A673 (cell line): ENCODE measurements around the gene TPI1.

ENCODE experiments used
- EZH2 ChIP-seq: fragments of 200-600 bp; sonication (generic); IDR thresholded peaks from 2 replicates; pipeline ENCODE4 v1.6.1; 2017; ENCODE audit warnings: borderline replicate concordance, low read depth, mild to moderate bottlenecking, mixed read lengths, antibody characterized with exemption, low read length; ENCODE audit not compliant: poor library complexity, severe bottlenecking
- TF ChIP-seq, protein P1 (sequence below): fragments of 300-800, 200-600 bp; sonication (generic); conservative IDR thresholded peaks from 2 replicates; pipeline ENCODE4 v1.5.1; 2017; ENCODE audit warnings: low read depth, mild to moderate bottlenecking, antibody characterized with exemption, low read length, moderate library complexity, mixed read lengths

DNA sequence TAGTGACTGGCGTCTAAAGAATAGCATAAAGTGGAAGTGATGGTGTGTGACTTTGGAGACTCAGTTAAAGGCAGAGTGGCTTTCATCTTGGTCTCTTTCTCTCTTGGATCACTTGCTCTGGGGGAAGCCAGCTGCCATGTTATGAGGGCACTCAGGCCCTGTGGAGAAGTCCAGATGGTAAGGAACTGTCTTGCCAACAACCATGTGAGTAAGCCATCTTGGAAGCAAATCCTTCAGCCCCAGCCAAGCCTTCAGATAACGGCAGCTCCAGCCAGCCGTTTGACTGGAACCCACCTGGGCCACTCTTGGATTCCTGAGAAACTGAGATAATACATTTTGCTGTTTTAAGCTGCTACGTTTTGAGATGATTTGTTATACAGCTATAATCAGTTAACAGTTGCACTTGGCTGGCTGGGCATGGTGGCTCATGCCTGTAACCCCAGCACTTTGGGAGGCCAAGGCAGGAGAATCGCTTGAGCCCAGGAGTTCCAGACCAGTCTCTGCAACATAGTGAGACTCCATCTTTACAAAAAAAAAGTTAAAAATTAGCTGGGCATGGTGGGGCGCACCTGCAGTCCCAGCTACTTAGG, 29.6 kb downstream of the TPI1 start:
- TF ChIP-seq, protein P1, sequence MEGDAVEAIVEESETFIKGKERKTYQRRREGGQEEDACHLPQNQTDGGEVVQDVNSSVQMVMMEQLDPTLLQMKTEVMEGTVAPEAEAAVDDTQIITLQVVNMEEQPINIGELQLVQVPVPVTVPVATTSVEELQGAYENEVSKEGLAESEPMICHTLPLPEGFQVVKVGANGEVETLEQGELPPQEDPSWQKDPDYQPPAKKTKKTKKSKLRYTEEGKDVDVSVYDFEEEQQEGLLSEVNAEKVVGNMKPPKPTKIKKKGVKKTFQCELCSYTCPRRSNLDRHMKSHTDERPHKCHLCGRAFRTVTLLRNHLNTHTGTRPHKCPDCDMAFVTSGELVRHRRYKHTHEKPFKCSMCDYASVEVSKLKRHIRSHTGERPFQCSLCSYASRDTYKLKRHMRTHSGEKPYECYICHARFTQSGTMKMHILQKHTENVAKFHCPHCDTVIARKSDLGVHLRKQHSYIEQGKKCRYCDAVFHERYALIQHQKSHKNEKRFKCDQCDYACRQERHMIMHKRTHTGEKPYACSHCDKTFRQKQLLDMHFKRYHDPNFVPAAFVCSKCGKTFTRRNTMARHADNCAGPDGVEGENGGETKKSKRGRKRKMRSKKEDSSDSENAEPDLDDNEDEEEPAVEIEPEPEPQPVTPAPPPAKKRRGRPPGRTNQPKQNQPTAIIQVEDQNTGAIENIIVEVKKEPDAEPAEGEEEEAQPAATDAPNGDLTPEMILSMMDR = no peak
- no peak for TF ChIP-seq EZH2
